Activated effector memory CD4-positive, alpha-beta T cell treated with anti-CD3 and anti-CD28 coated beads, Interleukin-2, amount 50 U/mL, for 16 hours (primary cell): ENCODE results near the gene ZNF532.
"Not testable (repeated sequence)": the region's sequence is repeated elsewhere in the genome, so short reads cannot be mapped to it uniquely, and the experiment has no call there.

Source experiments
- DNase-seq: peaks from one replicate; pipeline ENCODE4 v3.0.0-alpha.2; 2020

Gene ZNF532

GRCh38 chr18:58905777-58906428, 41.2 kb downstream of the ZNF532 start:
- DNase-seq: no peak

- DNase-seq: no peak
Measured at GRCh38 chr18:58908006-58908405, 43.3 kb downstream of the ZNF532 start.

DNA sequence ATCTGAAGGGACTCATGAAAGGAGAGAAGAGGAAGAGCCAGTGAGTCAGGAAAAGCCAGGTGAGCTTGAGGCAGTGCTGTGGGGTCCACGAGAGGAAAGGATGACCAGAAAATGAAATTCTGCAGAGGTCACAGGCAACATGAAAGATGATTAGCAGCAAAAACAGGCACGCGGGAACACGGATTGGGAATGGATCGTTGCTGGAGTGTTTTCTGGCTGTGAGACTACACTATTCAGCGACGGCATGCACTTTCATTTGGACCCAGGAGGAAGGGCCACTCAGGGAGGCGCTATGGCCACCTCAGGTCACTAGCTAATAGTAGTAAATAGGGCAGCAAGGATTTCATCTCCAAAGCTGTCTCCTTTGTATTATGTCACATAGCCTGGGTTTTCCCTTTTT, 44.8 kb downstream of the ZNF532 start:
- DNase-seq: no peak

- DNase-seq: no peak
Measured at GRCh38 chr18:58911241-58911640, 46.6 kb downstream of the ZNF532 start.

- DNase-seq: no peak
Measured at GRCh38 chr18:58911766-58912165, 47.1 kb downstream of the ZNF532 start.

GRCh38 chr18:58915006-58915799, 50.5 kb downstream of the ZNF532 start:
- no peak for DNase-seq

GRCh38 chr18:58915995-58916394, 51.3 kb downstream of the ZNF532 start:
- DNase-seq: no peak

- DNase-seq: not testable (repeated sequence)
Measured at GRCh38 chr18:58919934-58920333, 55.3 kb downstream of the ZNF532 start.

- no peak for DNase-seq
Measured at GRCh38 chr18:58922995-58923394, 58.3 kb downstream of the ZNF532 start.

- no peak for DNase-seq
Measured at GRCh38 chr18:58924473-58924872, 59.8 kb downstream of the ZNF532 start.

DNA sequence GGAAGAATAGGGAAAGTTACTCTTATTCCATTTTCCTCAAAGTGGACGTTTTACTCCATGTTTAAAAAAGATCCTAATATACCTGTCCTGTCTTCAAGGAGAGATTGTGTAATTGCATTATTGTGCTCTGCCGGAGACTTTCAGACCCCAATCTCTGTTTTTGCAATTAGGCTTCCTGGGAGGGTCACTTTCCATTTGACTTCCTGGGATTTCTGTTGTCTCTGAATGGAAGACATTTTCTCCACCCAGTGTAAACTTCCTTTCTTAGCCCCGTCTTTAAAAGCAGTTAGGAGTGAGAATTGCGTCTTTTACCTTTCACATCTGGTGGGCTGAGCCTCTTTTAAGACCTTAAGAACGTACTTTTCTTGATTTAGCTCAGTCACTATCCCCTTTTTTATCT, 63.0 kb downstream of the ZNF532 start:
- DNase-seq: no peak

- no peak for DNase-seq
Measured at GRCh38 chr18:58928386-58928785, 63.7 kb downstream of the ZNF532 start.

DNA sequence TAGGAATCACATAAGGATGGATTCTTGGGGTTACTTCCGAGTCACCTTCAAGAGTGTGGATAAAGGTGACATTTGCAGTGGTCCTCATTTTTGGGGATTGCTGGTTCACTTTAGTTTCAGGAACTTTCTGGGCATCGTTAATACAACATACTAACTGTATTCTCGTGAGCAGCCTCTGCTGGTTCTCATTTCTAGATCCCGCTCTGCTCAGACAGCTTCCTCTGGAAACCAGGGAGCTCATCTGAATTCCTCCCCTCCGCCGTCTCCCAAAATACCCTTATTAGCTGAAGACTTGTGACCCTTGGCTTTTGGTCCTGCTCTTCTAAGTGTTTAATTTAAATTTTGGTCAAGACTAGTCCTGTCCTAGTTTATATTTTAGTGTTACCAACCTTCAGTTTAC, 64.5 kb downstream of the ZNF532 start:
- DNase-seq: no peak

- no peak for DNase-seq
Measured at GRCh38 chr18:58934356-58934755, 69.7 kb downstream of the ZNF532 start.

GRCh38 chr18:58934933-58935577, 70.4 kb downstream of the ZNF532 start:
- no peak for DNase-seq

DNA sequence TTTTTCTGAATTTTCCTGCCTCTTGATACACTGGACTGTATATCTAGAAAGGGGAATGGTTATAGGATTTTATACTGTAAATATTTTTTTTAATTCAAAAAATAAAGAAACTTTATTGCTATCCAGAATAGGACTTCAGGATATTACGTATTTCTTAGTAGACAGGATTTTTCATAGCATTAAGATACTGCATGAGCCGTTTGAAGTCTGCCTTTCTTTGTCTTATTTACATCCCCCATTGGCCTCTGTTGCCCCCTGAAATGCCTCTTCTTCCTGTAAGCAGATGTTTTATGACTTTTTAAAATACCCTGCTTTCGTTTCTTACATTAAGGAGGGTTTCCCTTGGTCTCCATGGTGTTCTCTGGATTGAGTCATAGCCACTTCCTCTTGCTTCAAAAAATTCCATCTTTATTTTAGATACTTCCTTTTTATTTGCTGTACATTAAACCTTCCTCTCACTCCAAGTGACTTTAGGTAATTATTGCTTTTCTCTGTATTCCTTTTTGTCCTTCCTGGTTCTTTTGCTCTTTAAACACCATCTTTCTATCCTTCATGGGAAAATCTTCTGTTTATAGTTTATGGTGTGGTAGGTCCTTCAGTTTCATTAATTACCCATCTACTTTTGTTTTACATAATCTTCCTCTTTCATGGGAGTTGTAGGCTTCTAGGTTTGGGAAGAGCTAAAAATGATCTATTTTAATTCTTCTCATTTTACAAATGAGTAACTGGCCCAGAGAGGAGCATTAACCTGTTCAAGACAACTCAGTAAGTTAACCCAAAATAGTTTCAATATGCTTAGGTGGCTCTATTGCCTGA, 72.6 kb downstream of the ZNF532 start:
- no peak for DNase-seq

- DNase-seq: no peak
Measured at GRCh38 chr18:58937887-58938267, 73.2 kb downstream of the ZNF532 start.

DNA sequence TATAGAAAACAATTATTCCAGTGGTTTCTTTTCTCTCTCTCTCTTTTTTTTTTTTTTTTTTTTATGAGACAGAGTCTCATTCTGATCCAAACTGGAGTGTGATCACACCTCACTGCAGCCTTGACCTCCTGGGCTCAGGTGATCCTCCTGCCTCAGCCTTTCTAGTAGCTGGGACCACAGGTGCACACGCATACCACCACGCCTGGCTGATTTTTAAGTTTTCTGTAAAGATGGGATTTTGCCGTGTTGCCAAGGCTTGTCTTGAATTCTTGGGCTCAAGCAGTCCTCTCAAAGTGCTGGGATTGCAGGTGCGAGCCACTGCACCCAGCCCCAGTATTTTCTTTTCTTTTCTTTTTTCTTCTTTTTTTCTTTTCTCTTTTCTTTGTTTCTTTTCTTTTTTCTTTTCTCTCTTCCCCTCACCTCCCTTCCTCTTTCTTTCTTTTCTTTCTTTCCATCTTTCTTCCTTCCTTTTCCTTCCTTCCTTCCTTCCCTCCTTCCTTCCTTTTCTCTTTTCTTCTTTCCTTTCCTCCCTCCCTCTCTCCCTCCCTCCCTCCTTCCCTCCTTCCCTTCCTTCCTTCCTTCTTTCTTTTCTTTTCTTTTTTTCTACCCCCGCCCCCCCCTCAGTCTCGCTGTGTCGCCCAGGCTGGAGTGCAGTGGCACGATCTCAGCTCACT, 76.9 kb downstream of the ZNF532 start:
- no peak for DNase-seq

GRCh38 chr18:58943896-58944295, 79.2 kb downstream of the ZNF532 start:
- DNase-seq: no peak

GRCh38 chr18:58947136-58947732, 82.6 kb downstream of the ZNF532 start:
- no peak for DNase-seq

GRCh38 chr18:58949031-58949430, 84.4 kb downstream of the ZNF532 start:
- no peak for DNase-seq
